Activated T-helper 17 cell treated with anti-CD3 and anti-CD28 coated beads, Interleukin-2, amount 50 U/mL, for 72 hours (primary cell): ENCODE results near the gene CEP89. TPM values are rescaled to one million over a fixed set of nuclear protein-coding genes. Genes with fewer than 3 reads are reported as not detected.
A peak's percentile ranks its signal among the peaks of the same experiment; 100 is the strongest.

Experiments
- ATAC-seq: fragments of 150-1000 bp; cut with Tn5 transposase; replicated peaks from 2 replicates; pipeline ENCODE4 v1.10.0; 2021; ENCODE audit warnings: mild to moderate bottlenecking, moderate library complexity
- H3K27ac Mint-ChIP-seq: one replicate; pipeline ENCODE4 v1.8.0; 2022; ENCODE audit warnings: mixed read lengths
- H3K27me3 Mint-ChIP-seq: one replicate; pipeline ENCODE4 v1.8.0; 2022; ENCODE audit warnings: mixed read lengths
- H3K36me3 Mint-ChIP-seq: one replicate; pipeline ENCODE4 v1.8.0; 2022; ENCODE audit warnings: low read depth, mild to moderate bottlenecking, mixed read lengths
- H3K4me1 Mint-ChIP-seq: one replicate; pipeline ENCODE4 v1.8.0; 2022; ENCODE audit warnings: mixed read lengths
- H3K4me3 Mint-ChIP-seq: one replicate; pipeline ENCODE4 v1.8.0; 2022; ENCODE audit warnings: mild to moderate bottlenecking, mixed read lengths
- H3K9me3 Mint-ChIP-seq: one replicate; pipeline ENCODE4 v1.8.0; 2022; ENCODE audit warnings: mixed read lengths
- total RNA-seq, 2 donors: library from RNA; stranded (reverse); gene quantifications; one replicate each; pipeline ENCODE4 v1.2.3, GENCODE V29; 2022

The CEP89 gene
- total RNA-seq, 2 donors from 2014 or later, result 16.6 to 21.4 TPM

- H3K9me3 Mint-ChIP-seq, result peaks cover 9% of the 10 kb centered on the region
- no peaks in the 10 kb centered on the region for H3K4me1 Mint-ChIP-seq
- peaks cover 43% of the 10 kb centered on the region for H3K36me3 Mint-ChIP-seq
- no peak overlapping the region for H3K27ac Mint-ChIP-seq
- ATAC-seq, result no peak
- no peak overlapping the region for H3K4me3 Mint-ChIP-seq
- no peaks in the 10 kb centered on the region for H3K27me3 Mint-ChIP-seq
Observed at GRCh38 chr19:32924200-32924599, 47.6 kb downstream of the CEP89 start.

DNA sequence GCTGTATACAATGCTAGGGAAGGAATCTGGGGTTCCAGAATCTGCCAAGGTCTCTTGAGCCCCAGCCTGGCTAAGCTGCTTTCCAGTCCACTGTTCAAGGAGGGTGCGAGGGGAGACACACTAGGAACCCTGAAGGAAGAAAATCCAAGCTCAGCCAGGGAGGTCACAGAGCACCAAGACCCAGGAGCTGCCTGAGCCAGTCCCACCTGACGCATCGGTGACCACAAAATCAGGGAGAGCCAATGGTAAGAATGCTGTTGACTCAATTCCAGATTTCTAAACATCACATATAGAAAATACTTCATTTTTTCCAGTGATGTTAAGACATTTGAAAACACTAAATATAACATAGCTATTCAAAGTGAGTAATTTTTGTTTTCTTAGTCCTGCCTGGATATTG, 50.1 kb downstream of the CEP89 start:
- Mint-ChIP-seq H3K36me3 (peaks cover 30% of the 10 kb centered on the region), H3K27me3 (no peaks in the 10 kb centered on the region), H3K4me1 (no peaks in the 10 kb centered on the region), H3K4me3 (no peak overlapping the region), H3K27ac (no peak overlapping the region), H3K9me3 (no peaks in the 10 kb centered on the region)
- peak; percentile 40 for ATAC-seq

- Mint-ChIP-seq H3K9me3 (no peaks in the 10 kb centered on the region), H3K36me3 (peaks cover 30% of the 10 kb centered on the region), H3K27ac (no peak overlapping the region), H3K27me3 (no peaks in the 10 kb centered on the region), H3K4me3 (no peak overlapping the region), H3K4me1 (no peaks in the 10 kb centered on the region)
- no peak for ATAC-seq
Observed at GRCh38 chr19:32919365-32919764, 52.4 kb downstream of the CEP89 start.

DNA sequence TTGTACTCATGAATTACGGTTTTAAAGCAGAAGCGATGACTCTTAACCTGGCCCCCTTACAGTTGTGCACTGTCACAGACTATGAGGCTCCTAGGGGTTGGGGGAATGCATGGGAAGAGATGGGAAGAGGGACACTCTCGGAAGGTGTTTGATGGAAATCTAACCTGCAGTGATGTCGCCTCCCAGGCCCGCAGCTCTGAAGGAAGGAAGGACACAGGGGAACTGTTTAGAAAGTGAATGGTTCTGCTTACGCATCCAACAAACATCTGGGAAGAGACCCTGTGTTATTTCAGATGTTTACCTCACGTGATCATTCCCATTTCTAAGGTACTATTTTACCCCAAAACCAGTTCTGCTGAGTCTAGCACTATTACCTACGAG, 54.2 kb downstream of the CEP89 start:
- no peak for ATAC-seq
- H3K4me3 Mint-ChIP-seq, result no peak overlapping the region
- no peaks in the 10 kb centered on the region for H3K27me3 Mint-ChIP-seq
- H3K4me1 Mint-ChIP-seq, result no peaks in the 10 kb centered on the region
- H3K36me3 Mint-ChIP-seq, result peaks cover 22% of the 10 kb centered on the region
- no peak overlapping the region for H3K27ac Mint-ChIP-seq
- no peaks in the 10 kb centered on the region for H3K9me3 Mint-ChIP-seq

GRCh38 chr19:32916969-32917615, 54.7 kb downstream of the CEP89 start:
- H3K36me3 Mint-ChIP-seq, result peaks cover 18% of the 10 kb centered on the region
- no peak overlapping the region for H3K27ac Mint-ChIP-seq
- ATAC-seq, result no peak
- no peaks in the 10 kb centered on the region for H3K27me3 Mint-ChIP-seq
- no peak overlapping the region for H3K4me3 Mint-ChIP-seq
- H3K9me3 Mint-ChIP-seq, result no peaks in the 10 kb centered on the region
- H3K4me1 Mint-ChIP-seq, result no peaks in the 10 kb centered on the region

DNA sequence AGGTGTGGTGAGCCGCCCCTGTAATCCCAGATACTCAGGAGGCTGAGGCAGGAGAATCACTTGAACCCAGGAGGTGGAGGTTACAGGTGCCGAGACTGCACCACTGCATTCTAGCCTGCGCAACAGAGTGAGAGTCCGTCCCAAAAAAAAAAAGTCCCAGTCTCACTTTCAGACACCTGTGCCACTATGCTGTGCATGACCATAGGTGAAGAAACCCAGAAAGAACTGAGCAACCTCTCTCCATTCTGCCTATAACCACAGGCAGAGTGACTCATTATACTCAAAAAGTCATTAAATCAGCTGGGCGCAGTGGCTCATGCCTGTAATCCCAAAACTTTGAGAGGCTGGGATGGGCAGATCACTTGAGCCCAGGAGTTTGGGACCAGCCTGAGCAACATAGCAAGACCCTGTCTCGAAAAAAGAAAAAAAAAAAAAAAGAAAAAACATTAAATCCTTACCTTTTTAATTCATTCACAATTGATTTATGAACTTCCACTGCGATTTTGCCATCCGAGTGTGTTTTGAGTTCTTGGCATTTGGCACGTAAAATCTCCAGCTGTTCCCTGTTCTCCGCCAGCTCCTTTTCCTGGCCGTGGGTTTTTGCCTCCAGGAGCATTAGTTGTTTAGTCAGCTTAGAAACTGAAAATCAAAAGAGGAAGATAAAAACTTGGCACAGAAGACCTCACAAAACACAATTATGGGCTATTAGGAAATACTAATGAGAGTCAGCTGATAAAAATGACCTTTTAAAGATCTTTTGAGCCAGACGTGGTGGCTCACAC, 56.7 kb downstream of the CEP89 start:
- H3K4me1 Mint-ChIP-seq, result no peaks in the 10 kb centered on the region
- H3K27ac Mint-ChIP-seq, result no peak overlapping the region
- H3K4me3 Mint-ChIP-seq, result no peak overlapping the region
- peaks cover 23% of the 10 kb centered on the region for H3K36me3 Mint-ChIP-seq
- no peaks in the 10 kb centered on the region for H3K27me3 Mint-ChIP-seq
- no peaks in the 10 kb centered on the region for H3K9me3 Mint-ChIP-seq
- no peak for ATAC-seq

GRCh38 chr19:32911467-32911866, 60.3 kb downstream of the CEP89 start:
- Mint-ChIP-seq H3K27ac (no peak overlapping the region), H3K27me3 (no peaks in the 10 kb centered on the region), H3K9me3 (no peaks in the 10 kb centered on the region), H3K4me3 (no peak overlapping the region), H3K36me3 (peaks cover 36% of the 10 kb centered on the region), H3K4me1 (no peaks in the 10 kb centered on the region)
- no peak for ATAC-seq

DNA sequence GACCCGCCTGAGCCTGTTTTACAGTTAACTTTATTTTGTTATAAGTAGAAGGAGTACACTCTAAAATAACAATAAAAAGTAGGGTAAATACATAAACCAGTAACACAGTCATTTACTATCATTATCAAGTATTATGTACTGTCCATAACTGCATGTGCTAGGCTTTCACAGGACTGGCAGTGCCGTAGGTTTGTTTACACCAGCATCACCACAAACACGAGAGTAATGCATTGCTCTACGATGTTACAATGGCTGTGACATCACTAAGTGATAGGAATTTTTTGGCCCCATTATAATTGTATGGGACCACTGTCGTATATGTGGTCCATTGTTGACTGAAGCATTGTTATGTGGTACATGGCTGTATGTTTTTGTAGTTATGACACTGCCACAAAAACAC, 60.9 kb downstream of the CEP89 start:
- Mint-ChIP-seq H3K36me3 (peaks cover 40% of the 10 kb centered on the region), H3K9me3 (peaks cover 5% of the 10 kb centered on the region), H3K27me3 (no peaks in the 10 kb centered on the region), H3K27ac (no peak overlapping the region), H3K4me1 (no peaks in the 10 kb centered on the region), H3K4me3 (no peak overlapping the region)
- no peak for ATAC-seq

- Mint-ChIP-seq H3K27me3 (no peaks in the 10 kb centered on the region), H3K4me1 (no peaks in the 10 kb centered on the region), H3K9me3 (peaks cover 9% of the 10 kb centered on the region), H3K36me3 (peaks cover 40% of the 10 kb centered on the region), H3K4me3 (no peak overlapping the region), H3K27ac (no peak overlapping the region)
- ATAC-seq, result no peak
Observed at GRCh38 chr19:32910094-32910493, 61.7 kb downstream of the CEP89 start.

DNA sequence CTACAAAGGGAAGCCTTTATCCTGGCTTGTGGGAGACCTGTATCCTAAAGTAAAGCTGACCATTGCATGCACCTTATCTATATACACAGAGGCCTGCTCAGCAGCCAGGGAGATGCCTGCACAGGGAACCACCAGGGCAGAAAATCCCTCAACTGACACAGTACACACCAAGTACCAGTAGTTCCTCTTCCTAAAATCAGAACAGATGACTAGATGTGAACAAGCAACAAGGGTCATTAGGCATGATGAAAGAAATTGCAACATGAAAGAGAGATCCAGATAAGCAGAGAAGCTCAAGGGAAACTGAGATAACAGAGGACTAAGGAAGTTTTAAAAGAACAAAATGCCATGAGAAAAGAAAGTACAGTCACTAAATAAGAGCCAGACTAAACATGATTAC, 62.5 kb downstream of the CEP89 start:
- no peak for ATAC-seq
- Mint-ChIP-seq H3K27me3 (no peaks in the 10 kb centered on the region), H3K4me3 (no peak overlapping the region), H3K9me3 (peaks cover 9% of the 10 kb centered on the region), H3K27ac (no peak overlapping the region), H3K36me3 (peaks cover 31% of the 10 kb centered on the region), H3K4me1 (no peaks in the 10 kb centered on the region)

DNA sequence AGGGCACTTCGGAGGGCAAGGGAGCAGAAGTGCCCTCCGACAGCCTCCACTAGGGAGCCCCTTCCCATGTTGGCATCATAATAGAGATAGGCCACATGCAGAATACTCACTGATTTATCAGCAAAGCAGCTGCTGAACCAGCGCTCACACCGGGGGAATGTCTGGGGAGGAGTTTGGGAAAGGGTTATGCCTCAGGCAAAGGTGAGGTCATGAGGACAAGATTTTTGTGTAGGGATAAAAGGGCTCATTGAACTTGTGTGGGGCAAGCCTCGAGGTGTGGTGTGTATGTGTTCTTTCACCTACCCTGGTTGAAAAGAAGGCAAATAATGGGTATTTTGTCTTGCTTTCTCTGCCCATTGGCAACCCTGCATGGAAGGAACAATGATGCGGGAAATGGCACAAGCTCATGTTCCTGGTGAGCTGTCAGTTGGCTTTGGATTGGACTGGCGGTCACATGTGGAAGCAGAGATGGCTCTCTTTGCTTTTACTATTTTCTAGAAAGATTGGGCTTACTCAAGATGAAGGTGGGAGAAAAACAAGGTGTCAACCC, 63.0 kb downstream of the CEP89 start:
- Mint-ChIP-seq H3K36me3 (peaks cover 30% of the 10 kb centered on the region), H3K4me1 (no peaks in the 10 kb centered on the region), H3K27ac (no peak overlapping the region), H3K4me3 (no peak overlapping the region), H3K9me3 (peaks cover 9% of the 10 kb centered on the region), H3K27me3 (no peaks in the 10 kb centered on the region)
- no peak for ATAC-seq

DNA sequence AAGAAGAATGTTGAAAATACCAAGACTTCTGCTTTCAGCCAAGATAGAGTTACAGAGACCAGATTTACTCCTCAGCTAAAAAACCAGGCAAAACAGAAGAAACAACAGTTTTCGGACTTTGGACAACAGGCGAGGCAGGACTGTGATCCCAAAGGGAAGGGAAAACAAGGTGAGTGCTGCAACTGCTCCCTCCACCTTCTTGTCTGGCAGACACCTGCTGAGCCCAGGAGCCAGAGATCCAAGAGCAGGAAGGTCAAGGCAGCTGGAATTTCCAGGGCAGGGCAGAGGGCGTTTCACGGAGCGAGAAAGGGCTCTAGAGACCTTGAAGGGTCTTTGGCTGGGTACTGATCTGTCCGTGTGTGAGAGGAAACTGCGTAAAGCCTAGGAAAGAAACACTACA, 69.3 kb downstream of the CEP89 start:
- ATAC-seq, result no peak
- Mint-ChIP-seq H3K27ac (no peak overlapping the region), H3K9me3 (peaks cover 9% of the 10 kb centered on the region), H3K4me1 (no peaks in the 10 kb centered on the region), H3K36me3 (peaks cover 27% of the 10 kb centered on the region), H3K27me3 (no peaks in the 10 kb centered on the region), H3K4me3 (no peak overlapping the region)

GRCh38 chr19:32901504-32902161, 70.1 kb downstream of the CEP89 start:
- H3K4me1 Mint-ChIP-seq, result no peaks in the 10 kb centered on the region
- H3K9me3 Mint-ChIP-seq, result peaks cover 9% of the 10 kb centered on the region
- H3K27me3 Mint-ChIP-seq, result no peaks in the 10 kb centered on the region
- no peak overlapping the region for H3K27ac Mint-ChIP-seq
- no peak overlapping the region for H3K4me3 Mint-ChIP-seq
- peaks cover 30% of the 10 kb centered on the region for H3K36me3 Mint-ChIP-seq
- no peak for ATAC-seq

GRCh38 chr19:32896516-32897214, 75.1 kb downstream of the CEP89 start:
- no peaks in the 10 kb centered on the region for H3K27me3 Mint-ChIP-seq
- peaks cover 60% of the 10 kb centered on the region for H3K36me3 Mint-ChIP-seq
- H3K9me3 Mint-ChIP-seq, result peaks cover 15% of the 10 kb centered on the region
- no peak for ATAC-seq
- peaks cover 4% of the 10 kb centered on the region for H3K4me1 Mint-ChIP-seq
- H3K27ac Mint-ChIP-seq, result no peak overlapping the region
- no peak overlapping the region for H3K4me3 Mint-ChIP-seq
